Urinary bladder (tissue), 4 donors: ENCODE data around the gene NR3C1. TPM values are rescaled to one million over a fixed set of nuclear protein-coding genes. Genes with fewer than 3 reads are reported as not detected.

Experiments
- DNase-seq: peaks from one replicate; pipeline ENCODE4 v3.0.0-alpha.2; 2015; ENCODE audit errors: extremely low spot score
- H3K27ac ChIP-seq: one replicate; pipeline ENCODE4 v1.5.1; 2013; ENCODE audit warnings: low read depth, mild to moderate bottlenecking, moderate library complexity
- H3K36me3 ChIP-seq: one replicate; pipeline ENCODE4 v1.6.1; 2013; ENCODE audit warnings: mild to moderate bottlenecking, moderate library complexity; ENCODE audit not compliant: insufficient read depth
- H3K4me1 ChIP-seq: one replicate; pipeline ENCODE4 v1.6.1; 2013; ENCODE audit warnings: mild to moderate bottlenecking, moderate library complexity; ENCODE audit not compliant: insufficient read depth
- H3K4me3 ChIP-seq: one replicate; pipeline ENCODE4 v1.5.1; 2013; ENCODE audit warnings: low read depth, low read length
- WGBS: extraction: QIAGEN DNeasy Blood & Tissue Kit; methylation state at CpG from one replicate; pipeline ENCODE4 v1.1.7; 2013; 5-methylcytosine and 5-hydroxymethylcytosine counted together
- polyA plus RNA-seq: library from polyadenylated mRNA; stranded (reverse); fragments of 200-250 nt; gene quantifications from one replicate; pipeline ENCODE4 v1.2.3, GENCODE V29; 2013
- total RNA-seq: library from RNA; depleted of rRNA; stranded (reverse); fragments of >200 nt; gene quantifications from one replicate; pipeline ENCODE4 v1.2.3, GENCODE V29; 2014
- donor health status: healthy with polysubstance abuse.
- donor health status: healthy.

The NR3C1 gene
- total and polyA plus RNA-seq, 2 donors = 29.2 to 80.2 TPM

GRCh38 chr5:143268388-143268787, 135.1 kb downstream of the NR3C1 start:
- Histone ChIP-seq H3K4me1 (no peaks in the 10 kb centered on the region), H3K4me3 (no peak overlapping the region), H3K27ac (no peak overlapping the region), H3K36me3 (no peaks in the 10 kb centered on the region)
- DNase-seq = no peak
- WGBS = 97% methylated on average over 2 of the region's 2 CpGs

GRCh38 chr5:143267186-143267585, 136.3 kb downstream of the NR3C1 start:
- no peak for DNase-seq
- 98% methylated on average over 2 of the region's 2 CpGs for WGBS
- Histone ChIP-seq H3K36me3 (no peaks in the 10 kb centered on the region), H3K4me3 (no peak overlapping the region), H3K27ac (no peak overlapping the region), H3K4me1 (no peaks in the 10 kb centered on the region)

- H3K36me3 ChIP-seq = no peaks in the 10 kb centered on the region
- no peak for DNase-seq
- H3K4me3 ChIP-seq = no peak overlapping the region
- no peaks in the 10 kb centered on the region for H3K4me1 ChIP-seq
- WGBS = 99% methylated on average over 2 of the region's 2 CpGs
- H3K27ac ChIP-seq = no peak overlapping the region
Measured at GRCh38 chr5:143265995-143266394, 137.5 kb downstream of the NR3C1 start.

- 52% methylated on average over 4 of the region's 4 CpGs for WGBS
- H3K36me3 ChIP-seq = no peaks in the 10 kb centered on the region
- H3K4me1 ChIP-seq = no peaks in the 10 kb centered on the region
- no peak overlapping the region for H3K27ac ChIP-seq
- no peak for DNase-seq
- no peak overlapping the region for H3K4me3 ChIP-seq
Measured at GRCh38 chr5:143263272-143263810, 140.1 kb downstream of the NR3C1 start.

- Histone ChIP-seq H3K27ac (no peak overlapping the region), H3K36me3 (no peaks in the 10 kb centered on the region), H3K4me1 (no peaks in the 10 kb centered on the region), H3K4me3 (no peak overlapping the region)
- no peak for DNase-seq
- WGBS = 99% methylated on average over 1 of the region's 1 CpG
Measured at GRCh38 chr5:143262393-143263174, 140.9 kb downstream of the NR3C1 start.

GRCh38 chr5:143261748-143262392, 141.6 kb downstream of the NR3C1 start:
- Histone ChIP-seq H3K36me3 (no peaks in the 10 kb centered on the region), H3K4me3 (no peak overlapping the region), H3K4me1 (no peaks in the 10 kb centered on the region), H3K27ac (no peak overlapping the region)
- DNase-seq = no peak
- WGBS = 93% methylated on average over 7 of the region's 7 CpGs

GRCh38 chr5:143259254-143259605, 144.3 kb downstream of the NR3C1 start:
- no peak for DNase-seq
- WGBS = 95% methylated on average over 7 of the region's 7 CpGs
- Histone ChIP-seq H3K27ac (no peak overlapping the region), H3K4me1 (no peaks in the 10 kb centered on the region), H3K36me3 (no peaks in the 10 kb centered on the region), H3K4me3 (no peak overlapping the region)

- Histone ChIP-seq H3K4me3 (no peak overlapping the region), H3K36me3 (no peaks in the 10 kb centered on the region), H3K4me1 (no peaks in the 10 kb centered on the region), H3K27ac (no peak overlapping the region)
- 95% methylated on average over 12 of the region's 12 CpGs for WGBS
- DNase-seq = no peak
Measured at GRCh38 chr5:143258559-143259253, 144.8 kb downstream of the NR3C1 start.

- H3K27ac ChIP-seq = no peak overlapping the region
- no peaks in the 10 kb centered on the region for H3K4me1 ChIP-seq
- no peak overlapping the region for H3K4me3 ChIP-seq
- no peaks in the 10 kb centered on the region for H3K36me3 ChIP-seq
- WGBS = 85% methylated on average over 7 of the region's 7 CpGs
- no peak for DNase-seq
Measured at GRCh38 chr5:143254819-143255218, 148.7 kb downstream of the NR3C1 start.

GRCh38 chr5:143251946-143252345, 151.5 kb downstream of the NR3C1 start:
- WGBS = 93% methylated on average over 4 of the region's 4 CpGs
- no peaks in the 10 kb centered on the region for H3K36me3 ChIP-seq

GRCh38 chr5:143251190-143251589, 152.3 kb downstream of the NR3C1 start:
- 92% methylated on average over 3 of the region's 3 CpGs for WGBS
- Histone ChIP-seq H3K27ac (no peak overlapping the region), H3K4me1 (no peaks in the 10 kb centered on the region), H3K36me3 (no peaks in the 10 kb centered on the region), H3K4me3 (no peak overlapping the region)
- DNase-seq = no peak

More at GRCh38 chr5:143251946-143252345, 151.5 kb downstream of the NR3C1 start:
- Histone ChIP-seq H3K4me3 (no peak overlapping the region), H3K27ac (no peak overlapping the region), H3K4me1 (no peaks in the 10 kb centered on the region)
- no peak for DNase-seq

- DNase-seq = no peak
- no peaks in the 10 kb centered on the region for H3K4me1 ChIP-seq
- H3K27ac ChIP-seq = no peak overlapping the region
- 95% methylated on average over 2 of the region's 2 CpGs for WGBS
- H3K4me3 ChIP-seq = no peak overlapping the region
- H3K36me3 ChIP-seq = no peaks in the 10 kb centered on the region
Measured at GRCh38 chr5:143249851-143250250, 153.6 kb downstream of the NR3C1 start.

- H3K4me3 ChIP-seq = no peak overlapping the region
- H3K4me1 ChIP-seq = no peaks in the 10 kb centered on the region
- H3K36me3 ChIP-seq = no peaks in the 10 kb centered on the region
- WGBS = 82% methylated on average over 3 of the region's 3 CpGs
- no peak overlapping the region for H3K27ac ChIP-seq
- no peak for DNase-seq
Measured at GRCh38 chr5:143248822-143249579, 154.5 kb downstream of the NR3C1 start.
